ENCODE data around the gene SERPINB2.

- TF ChIP-seq, protein P1, sequence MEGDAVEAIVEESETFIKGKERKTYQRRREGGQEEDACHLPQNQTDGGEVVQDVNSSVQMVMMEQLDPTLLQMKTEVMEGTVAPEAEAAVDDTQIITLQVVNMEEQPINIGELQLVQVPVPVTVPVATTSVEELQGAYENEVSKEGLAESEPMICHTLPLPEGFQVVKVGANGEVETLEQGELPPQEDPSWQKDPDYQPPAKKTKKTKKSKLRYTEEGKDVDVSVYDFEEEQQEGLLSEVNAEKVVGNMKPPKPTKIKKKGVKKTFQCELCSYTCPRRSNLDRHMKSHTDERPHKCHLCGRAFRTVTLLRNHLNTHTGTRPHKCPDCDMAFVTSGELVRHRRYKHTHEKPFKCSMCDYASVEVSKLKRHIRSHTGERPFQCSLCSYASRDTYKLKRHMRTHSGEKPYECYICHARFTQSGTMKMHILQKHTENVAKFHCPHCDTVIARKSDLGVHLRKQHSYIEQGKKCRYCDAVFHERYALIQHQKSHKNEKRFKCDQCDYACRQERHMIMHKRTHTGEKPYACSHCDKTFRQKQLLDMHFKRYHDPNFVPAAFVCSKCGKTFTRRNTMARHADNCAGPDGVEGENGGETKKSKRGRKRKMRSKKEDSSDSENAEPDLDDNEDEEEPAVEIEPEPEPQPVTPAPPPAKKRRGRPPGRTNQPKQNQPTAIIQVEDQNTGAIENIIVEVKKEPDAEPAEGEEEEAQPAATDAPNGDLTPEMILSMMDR (IDR thresholded peaks at IDR 0.05), result no peak
- no peak for TF ChIP-seq POLR2A (IDR thresholded peaks at IDR 0.05)
Observed at GRCh38 chr18:63850020-63850419, 37.5 kb upstream of the SERPINB2 start.
